ENCODE results near the gene BLVRA.
"Not testable (repeated sequence)": the region's sequence is repeated elsewhere in the genome, so short reads cannot be mapped to it uniquely, and the experiment has no call there.

BLVRA gene

GRCh38 chr7:43768887-43769272, 10.4 kb downstream of the BLVRA start:
- in situ Hi-C loops (cut with MboI; ENCODE audit: low sequenced_read_pairs) = no loop called here

- in situ Hi-C loops (cut with MboI; ENCODE audit: low sequenced_read_pairs) = no loop called here
Observed at GRCh38 chr7:43769281-43769680, 10.8 kb downstream of the BLVRA start.

GRCh38 chr7:43769791-43770465, 11.4 kb downstream of the BLVRA start:
- in situ Hi-C loops (cut with MboI; ENCODE audit: low sequenced_read_pairs) = no loop called here

GRCh38 chr7:43771128-43771527, 12.6 kb downstream of the BLVRA start:
- in situ Hi-C loops (cut with MboI; ENCODE audit: low sequenced_read_pairs) = no loop called here

GRCh38 chr7:43771573-43771972, 13.1 kb downstream of the BLVRA start:
- in situ Hi-C loops (cut with MboI; ENCODE audit: low sequenced_read_pairs) = no loop called here

- in situ Hi-C loops (cut with MboI; ENCODE audit: low sequenced_read_pairs) = not testable (repeated sequence)
Observed at GRCh38 chr7:43773268-43773667, 14.8 kb downstream of the BLVRA start.

GRCh38 chr7:43775255-43775654, 16.8 kb downstream of the BLVRA start:
- in situ Hi-C loops (cut with MboI; ENCODE audit: low sequenced_read_pairs) = not testable (repeated sequence)

- in situ Hi-C loops (cut with MboI; ENCODE audit: low sequenced_read_pairs) = not testable (repeated sequence)
Observed at GRCh38 chr7:43778293-43779044, 20.0 kb downstream of the BLVRA start.

GRCh38 chr7:43779045-43779812, 20.7 kb downstream of the BLVRA start:
- in situ Hi-C loops (cut with MboI; ENCODE audit: low sequenced_read_pairs) = no loop called here

GRCh38 chr7:43781726-43782607, 23.5 kb downstream of the BLVRA start:
- in situ Hi-C loops (cut with MboI; ENCODE audit: low sequenced_read_pairs) = no loop called here

- in situ Hi-C loops (cut with MboI; ENCODE audit: low sequenced_read_pairs) = no loop called here
Observed at GRCh38 chr7:43782768-43783555, 24.5 kb downstream of the BLVRA start.

GRCh38 chr7:43784030-43784584, 25.6 kb downstream of the BLVRA start:
- in situ Hi-C loops (cut with MboI; ENCODE audit: low sequenced_read_pairs) = no loop called here

- in situ Hi-C loops (cut with MboI; ENCODE audit: low sequenced_read_pairs) = not testable (repeated sequence)
Observed at GRCh38 chr7:43784585-43785087, 26.2 kb downstream of the BLVRA start.

- in situ Hi-C loops (cut with MboI; ENCODE audit: low sequenced_read_pairs) = no loop called here
Observed at GRCh38 chr7:43785420-43785819, 26.9 kb downstream of the BLVRA start.

GRCh38 chr7:43787771-43788170, 29.3 kb downstream of the BLVRA start:
- in situ Hi-C loops (cut with MboI; ENCODE audit: low sequenced_read_pairs) = no loop called here

GRCh38 chr7:43790006-43790405, 31.5 kb downstream of the BLVRA start:
- in situ Hi-C loops (cut with MboI; ENCODE audit: low sequenced_read_pairs) = no loop called here

GRCh38 chr7:43790834-43791233, 32.4 kb downstream of the BLVRA start:
- in situ Hi-C loops (cut with MboI; ENCODE audit: low sequenced_read_pairs) = no loop called here

GRCh38 chr7:43791665-43792064, 33.2 kb downstream of the BLVRA start:
- in situ Hi-C loops (cut with MboI; ENCODE audit: low sequenced_read_pairs) = no loop called here

- in situ Hi-C loops (cut with MboI; ENCODE audit: low sequenced_read_pairs) = no loop called here
Observed at GRCh38 chr7:43792471-43793150, 34.1 kb downstream of the BLVRA start.

Measured in HL-60/S4 (cell line).